Colonic mucosa (tissue), 4 donors: Measurements from ENCODE around the gene SYN1. TPM values are rescaled to one million over a fixed set of nuclear protein-coding genes. Genes with fewer than 3 reads are reported as not detected.

Source experiments
- DNase-seq: peaks from one replicate; pipeline ENCODE4 v3.0.0-alpha.2; 2020
- H3K27ac ChIP-seq: fragments of 200-600 bp; one replicate; pipeline ENCODE4 v1.8.0; 2021
- H3K27me3 ChIP-seq: fragments of 200-600 bp; one replicate; pipeline ENCODE4 v1.8.0; 2021
- H3K36me3 ChIP-seq: fragments of 200-600 bp; one replicate; pipeline ENCODE4 v1.8.0; 2021
- H3K4me1 ChIP-seq: fragments of 200-600 bp; one replicate; pipeline ENCODE4 v1.8.0; 2021; ENCODE audit warnings: mild to moderate bottlenecking
- H3K4me3 ChIP-seq: fragments of 200-600 bp; one replicate; pipeline ENCODE4 v1.8.0; 2021
- H3K9ac ChIP-seq, 2 donors: one replicate each; pipeline ENCODE4 v1.7.0; 2013; ENCODE audit warnings: control low read depth in 2 of 2, low read depth in 2 of 2, low read length in 2 of 2
- H3K9me3 ChIP-seq: fragments of 200-600 bp; one replicate; pipeline ENCODE4 v1.8.0; 2021
- CTCF ChIP-seq: fragments of 200-600 bp; IDR thresholded peaks from one replicate; pipeline ENCODE4 v1.8.0; 2022; ENCODE audit warnings: antibody characterized with exemption, mild to moderate bottlenecking
- intact Hi-C: fragments of 100-400 bp; cut with DNase I; formaldehyde crosslinking; loops from one replicate; pipeline ENCODE4 v1.14.1; 2022
- total RNA-seq, 2 donors: library from RNA; stranded (reverse); fragmentation: NEBNext Ultra II Directional in 1 of 2; extraction: Animal tissue kit (Norgen Biotek cat#: 25700) in 1 of 2; gene quantifications; one replicate each; pipeline ENCODE4 v1.2.1, GENCODE V29; 2021
- donor health status: healthy.
- donor health status: DM: no; HTN: no; CAD: no.
- donor health status: DM: no; HTN: no; CAD: no.

SYN1 gene
- total RNA-seq, 2 donors from 2014 or later = 0.96 to 1.5 TPM

- Histone ChIP-seq H3K27ac (no peak overlapping the region), H3K4me1 (no peaks in the 10 kb centered on the region), H3K27me3 (no peaks in the 10 kb centered on the region), H3K9ac (peak overlapping the region in 1 of 2 donors; percentile 35), H3K36me3 (no peaks in the 10 kb centered on the region), H3K4me3 (peak overlapping the region; percentile 54), H3K9me3 (no peaks in the 10 kb centered on the region)
- intact Hi-C loops = no loop called here
- DNase-seq = no peak
- no peak for TF ChIP-seq CTCF
Observed at GRCh38 chrX:47649271-47649670, 29.6 kb upstream of the SYN1 start.

- Histone ChIP-seq H3K9ac (no peak overlapping the region), H3K4me1 (no peaks in the 10 kb centered on the region), H3K9me3 (no peaks in the 10 kb centered on the region), H3K4me3 (no peak overlapping the region), H3K27ac (no peak overlapping the region), H3K27me3 (no peaks in the 10 kb centered on the region), H3K36me3 (no peaks in the 10 kb centered on the region)
- intact Hi-C loops = no loop called here
- no peak for DNase-seq
- TF ChIP-seq CTCF = no peak
Observed at GRCh38 chrX:47648376-47648775, 28.7 kb upstream of the SYN1 start.

GRCh38 chrX:47646636-47647035, 27.0 kb upstream of the SYN1 start:
- Histone ChIP-seq H3K27me3 (no peaks in the 10 kb centered on the region), H3K9me3 (no peaks in the 10 kb centered on the region), H3K4me1 (no peaks in the 10 kb centered on the region), H3K4me3 (no peak overlapping the region), H3K27ac (no peak overlapping the region), H3K9ac (no peak overlapping the region), H3K36me3 (no peaks in the 10 kb centered on the region)
- no peak for DNase-seq
- TF ChIP-seq CTCF = no peak
- intact Hi-C loops = no loop called here

GRCh38 chrX:47645530-47645929, 25.9 kb upstream of the SYN1 start:
- Histone ChIP-seq H3K4me3 (no peak overlapping the region), H3K4me1 (no peaks in the 10 kb centered on the region), H3K9me3 (no peaks in the 10 kb centered on the region), H3K9ac (no peak overlapping the region), H3K27me3 (no peaks in the 10 kb centered on the region), H3K36me3 (no peaks in the 10 kb centered on the region), H3K27ac (no peak overlapping the region)
- intact Hi-C loops = no loop called here
- no peak for TF ChIP-seq CTCF
- DNase-seq = no peak

GRCh38 chrX:47644557-47645091, 25.0 kb upstream of the SYN1 start:
- H3K27me3 ChIP-seq = no peaks in the 10 kb centered on the region
- no peak for DNase-seq
- intact Hi-C loops = loop anchor here (5.0 kb wide), 1 partner anchor 102 kb away; no protein-coding TSS in a partner anchor
- no peaks in the 10 kb centered on the region for H3K36me3 ChIP-seq
- H3K4me3 ChIP-seq = no peak overlapping the region
- no peaks in the 10 kb centered on the region for H3K9me3 ChIP-seq
- no peak overlapping the region for H3K9ac ChIP-seq
- no peaks in the 10 kb centered on the region for H3K4me1 ChIP-seq
- peak; percentile 24 for TF ChIP-seq CTCF
- H3K27ac ChIP-seq = no peak overlapping the region
